ENCODE measurements around the gene MYD88.
A peak's percentile ranks its signal among the peaks of the same experiment; 100 is the strongest.
"Not testable (repeated sequence)": the region's sequence is repeated elsewhere in the genome, so short reads cannot be mapped to it uniquely, and the experiment has no call there.

Gene MYD88

GRCh38 chr3:38126121-38126892, 12.2 kb upstream of the MYD88 start:
- DNase-seq (ENCODE audit: low read depth in 2 of 2): no peak

- DNase-seq (ENCODE audit: low read depth in 2 of 2): no peak
Observed at GRCh38 chr3:38127611-38128302, 10.7 kb upstream of the MYD88 start.

GRCh38 chr3:38128303-38128655, 10.2 kb upstream of the MYD88 start:
- no peak for DNase-seq (ENCODE audit: low read depth in 2 of 2)

- no peak for DNase-seq (ENCODE audit: low read depth in 2 of 2)
Observed at GRCh38 chr3:38129058-38129457, 9.4 kb upstream of the MYD88 start.

GRCh38 chr3:38130631-38131065, 7.8 kb upstream of the MYD88 start:
- no peak for DNase-seq (ENCODE audit: low read depth in 2 of 2)

- DNase-seq (ENCODE audit: low read depth in 2 of 2): no peak
Observed at GRCh38 chr3:38131621-38132369, 6.7 kb upstream of the MYD88 start.

- no peak for DNase-seq (ENCODE audit: low read depth in 2 of 2)
Observed at GRCh38 chr3:38133209-38133556, 5.3 kb upstream of the MYD88 start.

GRCh38 chr3:38133557-38134405, 4.7 kb upstream of the MYD88 start:
- DNase-seq (ENCODE audit: low read depth in 2 of 2): no peak

GRCh38 chr3:38134517-38135143, 3.8 kb upstream of the MYD88 start:
- DNase-seq (ENCODE audit: low read depth in 2 of 2): not testable (repeated sequence)

GRCh38 chr3:38135621-38136277, 2.7 kb upstream of the MYD88 start:
- DNase-seq (ENCODE audit: low read depth in 2 of 2): not testable (repeated sequence)

GRCh38 chr3:38136393-38136776, 2.1 kb upstream of the MYD88 start:
- no peak for DNase-seq (ENCODE audit: low read depth in 2 of 2)

- DNase-seq (ENCODE audit: low read depth in 2 of 2): peak; percentile 96 to 97
Observed at GRCh38 chr3:38136777-38137614, 1.5 kb upstream of the MYD88 start, which contains the start of gene ACAA1. Gene ACAA1 (minus strand): TSS chr3:38137127. CDS start chr3:38137035, 92 bp downstream.

- no peak for DNase-seq (ENCODE audit: low read depth in 2 of 2)
Observed at GRCh38 chr3:38137615-38138348, 679 bp upstream of the MYD88 start.

GRCh38 chr3:38139191-38139590, 730 bp downstream of the MYD88 start:
- DNase-seq (ENCODE audit: low read depth in 2 of 2): no peak

GRCh38 chr3:38139652-38140051, 1.2 kb downstream of the MYD88 start:
- DNase-seq (ENCODE audit: low read depth in 2 of 2): no peak

- DNase-seq (ENCODE audit: low read depth in 2 of 2): no peak
Observed at GRCh38 chr3:38140326-38141172, 2.1 kb downstream of the MYD88 start.

GRCh38 chr3:38141173-38141951, 2.9 kb downstream of the MYD88 start:
- DNase-seq (ENCODE audit: low read depth in 2 of 2): no peak
